HCT116 (cell line): ENCODE results near the gene GNMT.

Experiments
- CBX3 ChIP-seq: IDR thresholded peaks from 2 replicates; pipeline ENCODE4 v1.6.1; 2012; ENCODE audit warnings: low read depth
- CTCF ChIP-seq, 3 experiments: fragments of 200-600 bp in 1 of 3; sonication (generic) in 1 of 3; IDR thresholded peaks in 2 of 3; conservative IDR thresholded peaks in 1 of 3; 2 replicates each; pipeline ENCODE4 v1.5.1; 2012 to 2017; ENCODE audit warnings: low read depth in 2 of 3, low read length in 2 of 3, antibody characterized with exemption in 1 of 3, borderline replicate concordance in 1 of 3, control low read depth in 1 of 3, mild to moderate bottlenecking in 1 of 3, mixed read lengths in 1 of 3, mixed run types in 1 of 3, moderate library complexity in 1 of 3; ENCODE audit not compliant: insufficient read depth in 1 of 3
- EGR1 ChIP-seq: IDR thresholded peaks from 2 replicates; pipeline ENCODE4 v1.6.1; 2012; ENCODE audit warnings: low read depth
- EZH2 ChIP-seq: fragments of 200-600 bp; sonication (generic); IDR thresholded peaks from 2 replicates; pipeline ENCODE4 v1.6.1; 2017; ENCODE audit warnings: antibody characterized with exemption, mixed run types
- EZH2phosphoT487 ChIP-seq: fragments of 200-600 bp; IDR thresholded peaks from 2 replicates; pipeline ENCODE4 v1.6.1; 2018; ENCODE audit warnings: antibody characterized with exemption, borderline replicate concordance
- FOSL1 ChIP-seq: IDR thresholded peaks from 2 replicates; pipeline ENCODE4 v1.6.1; 2012; ENCODE audit warnings: low read depth
- JUND ChIP-seq: IDR thresholded peaks from 2 replicates; pipeline ENCODE4 v1.6.1; 2012
- POLR2A ChIP-seq: IDR thresholded peaks from 2 replicates; pipeline ENCODE4 v1.7.0; 2011; ENCODE audit warnings: borderline replicate concordance; ENCODE audit not compliant: insufficient read depth, insufficient read length; ENCODE audit errors: extremely low read depth
- RAD21 ChIP-seq: IDR thresholded peaks from 2 replicates; pipeline ENCODE4 v1.6.1; 2012; ENCODE audit warnings: low read depth, mild to moderate bottlenecking
- SIN3A ChIP-seq: IDR thresholded peaks from 2 replicates; pipeline ENCODE4 v1.6.1; 2012; ENCODE audit warnings: low read depth
- SP1 ChIP-seq: IDR thresholded peaks from 2 replicates; pipeline ENCODE4 v1.6.1; 2012; ENCODE audit warnings: low read depth
- TCF7L2 ChIP-seq: IDR thresholded peaks from 2 replicates; pipeline ENCODE4 v1.7.0; 2011; ENCODE audit warnings: borderline replicate concordance, inconsistent platforms; ENCODE audit not compliant: insufficient read depth, insufficient read length; ENCODE audit errors: extremely low read depth

GRCh38 chr6:42942444-42942843 lies 18.1 kb upstream of the GNMT start:
- TF ChIP-seq POLR2A = no peak
- no peak for TF ChIP-seq EZH2phosphoT487
- no peak for TF ChIP-seq CTCF (IDR thresholded peaks at IDR 0.05 in 2 of 3, conservative IDR thresholded peaks at IDR 0.05 in 1 of 3; ENCODE audit: borderline replicate concordance in 1 of 3, insufficient read depth in 1 of 3, low read depth in 2 of 3, low read length in 2 of 3)
- no peak for TF ChIP-seq FOSL1
- TF ChIP-seq EGR1 = no peak
- TF ChIP-seq JUND = no peak
- TF ChIP-seq RAD21 = no peak
- no peak for TF ChIP-seq SIN3A
- no peak for TF ChIP-seq TCF7L2
- no peak for TF ChIP-seq EZH2
- no peak for TF ChIP-seq SP1
- TF ChIP-seq CBX3 = no peak
